HAP-1 (cell line): ENCODE measurements around the gene CD247.
A peak's percentile ranks its signal among the peaks of the same experiment; 100 is the strongest.

ENCODE experiments used
- DNase-seq, 2 experiments: peaks; one replicate each; pipeline ENCODE4 v3.0.0-alpha.2; 2016 to 2020; ENCODE audit warnings: low spot score in 2 of 2
- H3K27me3 ChIP-seq: fragments of 250-450 bp; sonication (Bioruptor Pico); 2 replicates; pipeline ENCODE4 v1.5.1; 2020; ENCODE audit warnings: low read depth, mild to moderate bottlenecking, moderate library complexity
- H3K36me3 ChIP-seq: fragments of 250-450 bp; sonication (Bioruptor Pico); replicated peaks from 2 replicates; pipeline ENCODE4 v1.5.1; 2020; ENCODE audit warnings: mild to moderate bottlenecking
- H3K4me1 ChIP-seq: fragments of 250-450 bp; sonication (Bioruptor Pico); 2 replicates; pipeline ENCODE4 v1.5.1; 2020; ENCODE audit warnings: mild to moderate bottlenecking
- H3K4me3 ChIP-seq: fragments of 250-450 bp; sonication (Bioruptor Pico); 2 replicates; pipeline ENCODE4 v1.5.1; 2020; ENCODE audit warnings: mild to moderate bottlenecking, moderate library complexity
- H3K9me3 ChIP-seq: fragments of 250-450 bp; sonication (Bioruptor Pico); 2 replicates; pipeline ENCODE4 v1.5.1; 2020; ENCODE audit warnings: mild to moderate bottlenecking, moderate library complexity
- in situ Hi-C: fragments of 300-500 bp; cut with MboI; formaldehyde crosslinking; loops from 3 replicates; pipeline ENCODE4 v1.14.3; 2020; ENCODE audit warnings: low sequenced_read_pairs, inconsistent platforms, mixed read lengths

CD247 gene

DNA sequence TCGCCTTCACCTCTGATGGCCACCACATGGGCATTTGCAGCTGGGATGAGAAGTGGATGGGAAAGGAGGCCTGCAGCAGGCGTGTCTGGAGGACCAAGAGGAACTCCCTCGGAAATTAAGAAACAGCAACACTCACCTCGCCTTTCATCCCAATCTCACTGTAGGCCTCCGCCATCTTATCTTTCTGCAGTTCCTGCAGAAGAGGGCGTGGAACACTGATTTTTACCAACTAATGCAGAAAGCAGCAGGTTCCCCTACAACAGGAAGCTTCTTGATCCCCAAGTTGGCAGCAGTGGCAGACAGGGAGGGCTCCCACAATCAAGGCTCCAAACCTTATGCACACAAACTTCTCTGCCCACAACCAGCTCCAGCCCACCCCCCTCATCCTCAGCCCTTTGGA lies 84.4 kb downstream of the CD247 start:
- DNase-seq: no peak
- H3K36me3 ChIP-seq: no peaks in the 10 kb centered on the region
- in situ Hi-C loops: no loop called here
- no peaks in the 10 kb centered on the region for H3K9me3 ChIP-seq
- H3K4me3 ChIP-seq: no peak overlapping the region
- H3K4me1 ChIP-seq: peaks cover 30% of the 10 kb centered on the region
- no peaks in the 10 kb centered on the region for H3K27me3 ChIP-seq

DNA sequence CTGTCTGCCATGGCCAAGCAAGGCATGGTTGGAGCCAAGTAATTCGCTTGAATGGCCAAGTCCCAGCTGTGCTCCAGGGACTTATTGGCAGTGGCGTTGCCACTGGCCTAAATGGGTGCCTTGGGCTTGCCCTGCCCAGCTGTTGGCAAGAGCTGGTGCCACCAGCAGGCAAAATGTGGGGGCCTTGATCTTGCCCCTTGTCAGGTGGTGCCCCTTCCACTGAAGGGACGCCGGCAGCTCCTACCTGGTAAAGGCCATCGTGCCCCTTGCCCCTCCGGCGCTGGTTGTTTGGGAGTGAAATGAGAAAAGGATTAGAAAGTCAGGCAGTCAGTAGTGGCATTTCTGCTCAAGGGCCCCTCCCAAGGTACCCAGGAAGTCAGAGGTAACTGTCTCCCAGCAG lies 85.5 kb downstream of the CD247 start:
- peaks cover 30% of the 10 kb centered on the region for H3K4me1 ChIP-seq
- in situ Hi-C loops: no loop called here

GRCh38 chr1:167431909-167432650 lies 86.2 kb downstream of the CD247 start:
- no peaks in the 10 kb centered on the region for H3K36me3 ChIP-seq
- in situ Hi-C loops: no loop called here
- no peaks in the 10 kb centered on the region for H3K27me3 ChIP-seq
- no peak for DNase-seq
- H3K9me3 ChIP-seq: no peaks in the 10 kb centered on the region
- H3K4me1 ChIP-seq: peaks cover 30% of the 10 kb centered on the region
- H3K4me3 ChIP-seq: no peak overlapping the region

More for the DNA sequence above, 85.5 kb downstream of the CD247 start:
- Histone ChIP-seq H3K36me3 (no peaks in the 10 kb centered on the region), H3K9me3 (no peaks in the 10 kb centered on the region), H3K4me3 (no peak overlapping the region), H3K27me3 (no peaks in the 10 kb centered on the region)
- no peak for DNase-seq

GRCh38 chr1:167431261-167431908 lies 86.9 kb downstream of the CD247 start:
- H3K9me3 ChIP-seq: no peaks in the 10 kb centered on the region
- DNase-seq: peak in 1 of 2 experiments; percentile 50
- H3K36me3 ChIP-seq: no peaks in the 10 kb centered on the region
- H3K27me3 ChIP-seq: no peaks in the 10 kb centered on the region
- peaks cover 30% of the 10 kb centered on the region for H3K4me1 ChIP-seq
- H3K4me3 ChIP-seq: no peak overlapping the region
- in situ Hi-C loops: no loop called here

DNA sequence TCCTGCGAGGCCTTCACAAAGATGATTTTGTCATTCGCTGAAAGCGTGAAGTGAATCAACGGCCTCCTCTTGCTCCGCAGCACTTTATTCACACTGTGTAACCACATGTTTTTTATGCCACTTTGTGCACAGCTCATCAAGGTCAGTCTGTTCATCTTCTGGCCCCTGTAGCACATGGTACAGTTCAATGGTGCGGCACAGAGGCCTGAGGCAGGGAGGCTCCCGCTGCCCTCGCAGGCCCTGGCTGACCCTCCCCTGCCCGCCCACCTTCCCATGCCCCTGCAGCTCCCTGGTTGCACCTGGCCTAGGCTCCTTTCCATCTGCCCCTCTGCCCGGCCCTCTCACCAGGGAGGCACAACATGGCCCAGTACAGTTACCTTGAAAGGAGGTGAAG lies 87.5 kb downstream of the CD247 start:
- Histone ChIP-seq H3K36me3 (no peaks in the 10 kb centered on the region), H3K27me3 (no peaks in the 10 kb centered on the region), H3K9me3 (no peaks in the 10 kb centered on the region), H3K4me3 (no peak overlapping the region), H3K4me1 (peaks cover 34% of the 10 kb centered on the region)
- in situ Hi-C loops: no loop called here
- DNase-seq: no peak

DNA sequence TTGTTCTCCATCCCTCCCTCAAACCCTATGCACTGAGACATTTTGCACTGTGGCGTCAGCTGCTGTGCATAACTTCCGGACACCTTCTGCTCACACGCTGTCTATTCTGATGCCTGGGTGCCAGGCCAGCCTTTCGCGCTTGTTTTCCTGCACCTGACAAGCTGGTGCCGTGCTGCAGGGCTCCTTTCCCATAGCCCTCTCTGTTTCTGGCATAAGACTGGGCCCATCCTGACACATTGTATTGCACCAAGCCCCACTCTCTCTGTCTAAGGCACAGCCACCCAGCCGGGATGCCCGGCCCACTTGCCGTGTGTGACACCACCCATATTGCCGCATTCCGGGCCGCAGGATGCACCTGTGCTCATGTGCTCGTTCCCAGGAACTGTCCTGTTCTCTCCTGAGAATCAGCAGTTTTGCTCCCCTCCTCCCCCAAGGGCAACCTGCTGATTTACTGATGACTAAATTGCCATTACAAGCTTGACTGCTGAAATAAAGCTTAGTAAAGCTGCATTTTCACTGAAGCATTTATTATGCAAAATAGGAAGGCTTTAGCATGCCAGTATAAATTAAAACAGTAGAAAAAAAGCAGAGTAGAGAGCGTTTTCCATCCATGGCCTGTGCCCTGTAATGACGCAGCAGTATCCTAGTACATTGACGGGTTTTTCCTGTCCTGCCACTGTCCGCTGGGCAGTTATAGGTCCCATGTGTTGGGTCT lies 88.0 kb downstream of the CD247 start:
- Histone ChIP-seq H3K36me3 (no peaks in the 10 kb centered on the region), H3K4me3 (no peak overlapping the region), H3K9me3 (no peaks in the 10 kb centered on the region), H3K4me1 (peaks cover 40% of the 10 kb centered on the region), H3K27me3 (no peaks in the 10 kb centered on the region)
- in situ Hi-C loops: no loop called here
- DNase-seq: peak; percentile 71 to 75

DNA sequence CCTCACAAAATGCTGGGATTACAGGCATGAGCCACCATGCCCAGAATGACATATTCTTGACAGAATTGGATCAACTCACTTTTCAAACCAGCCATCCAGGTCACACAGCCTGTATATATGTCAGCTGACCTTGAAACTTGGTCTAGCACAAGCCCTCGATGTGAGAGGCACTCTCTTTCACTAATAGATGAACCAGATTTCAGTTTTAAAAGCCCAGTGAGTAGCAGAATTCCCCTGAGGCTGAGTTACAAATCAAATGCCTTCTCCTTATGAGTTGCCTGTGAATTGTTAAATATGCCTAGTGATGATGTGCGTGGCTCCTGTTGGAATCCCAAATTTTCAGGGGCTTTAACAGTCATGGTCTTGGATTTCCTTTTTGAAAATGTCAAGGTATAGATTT lies 88.7 kb downstream of the CD247 start:
- Histone ChIP-seq H3K9me3 (no peaks in the 10 kb centered on the region), H3K36me3 (no peaks in the 10 kb centered on the region), H3K4me1 (peaks cover 47% of the 10 kb centered on the region), H3K4me3 (no peak overlapping the region), H3K27me3 (no peaks in the 10 kb centered on the region)
- in situ Hi-C loops: no loop called here
- DNase-seq: no peak

DNA sequence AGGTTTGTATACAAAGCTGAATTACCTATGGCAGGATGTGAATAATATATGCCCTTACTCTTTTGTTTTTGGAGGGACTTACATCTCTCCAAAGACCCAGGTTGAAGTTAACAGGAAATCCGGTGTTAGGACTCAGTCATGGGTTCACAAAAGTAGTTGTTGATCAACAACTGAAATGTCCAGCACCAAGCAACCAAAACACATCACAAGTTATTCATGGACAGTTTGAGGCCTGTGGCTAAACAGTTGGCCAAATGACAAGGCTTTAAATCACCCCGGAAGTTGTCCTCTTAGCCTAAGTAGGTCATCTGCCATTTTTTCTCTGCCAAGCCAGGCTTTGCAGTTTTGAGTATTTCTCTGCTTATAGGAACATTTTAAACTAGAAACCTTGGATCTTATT lies 89.9 kb downstream of the CD247 start:
- in situ Hi-C loops: no loop called here
- no peak for DNase-seq
- no peaks in the 10 kb centered on the region for H3K9me3 ChIP-seq

GRCh38 chr1:167427848-167428247 lies 90.5 kb downstream of the CD247 start:
- peaks cover 49% of the 10 kb centered on the region for H3K4me1 ChIP-seq
- H3K9me3 ChIP-seq: no peaks in the 10 kb centered on the region
- H3K27me3 ChIP-seq: no peaks in the 10 kb centered on the region
- no peak overlapping the region for H3K4me3 ChIP-seq
- DNase-seq: no peak
- in situ Hi-C loops: no loop called here
- H3K36me3 ChIP-seq: no peaks in the 10 kb centered on the region

More for the DNA sequence above, 89.9 kb downstream of the CD247 start:
- H3K4me3 ChIP-seq: no peak overlapping the region
- H3K36me3 ChIP-seq: no peaks in the 10 kb centered on the region
- no peaks in the 10 kb centered on the region for H3K27me3 ChIP-seq
- H3K4me1 ChIP-seq: peaks cover 49% of the 10 kb centered on the region

DNA sequence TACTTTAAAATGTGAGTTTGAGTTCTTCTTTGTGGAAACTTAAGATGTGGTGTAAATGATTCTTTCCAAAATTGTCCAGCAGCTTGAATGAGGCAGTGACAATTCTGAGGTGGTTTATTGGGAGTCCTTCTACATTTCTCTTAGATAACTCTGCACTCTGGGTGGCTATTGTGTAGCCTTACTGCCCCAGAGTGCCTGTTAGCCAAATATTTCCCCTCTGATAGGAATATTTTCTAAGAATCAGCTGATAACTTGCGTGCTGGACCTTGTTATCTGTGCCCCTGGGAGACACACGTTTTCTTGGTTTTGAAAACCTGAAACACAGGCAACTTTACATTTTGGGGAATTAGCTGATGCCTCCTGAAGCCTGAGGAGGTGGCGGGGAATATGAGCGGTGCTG lies 91.6 kb downstream of the CD247 start:
- no peaks in the 10 kb centered on the region for H3K36me3 ChIP-seq
- no peak for DNase-seq
- H3K4me3 ChIP-seq: no peak overlapping the region
- H3K4me1 ChIP-seq: peaks cover 43% of the 10 kb centered on the region
- no peaks in the 10 kb centered on the region for H3K9me3 ChIP-seq
- no peaks in the 10 kb centered on the region for H3K27me3 ChIP-seq
- in situ Hi-C loops: no loop called here

DNA sequence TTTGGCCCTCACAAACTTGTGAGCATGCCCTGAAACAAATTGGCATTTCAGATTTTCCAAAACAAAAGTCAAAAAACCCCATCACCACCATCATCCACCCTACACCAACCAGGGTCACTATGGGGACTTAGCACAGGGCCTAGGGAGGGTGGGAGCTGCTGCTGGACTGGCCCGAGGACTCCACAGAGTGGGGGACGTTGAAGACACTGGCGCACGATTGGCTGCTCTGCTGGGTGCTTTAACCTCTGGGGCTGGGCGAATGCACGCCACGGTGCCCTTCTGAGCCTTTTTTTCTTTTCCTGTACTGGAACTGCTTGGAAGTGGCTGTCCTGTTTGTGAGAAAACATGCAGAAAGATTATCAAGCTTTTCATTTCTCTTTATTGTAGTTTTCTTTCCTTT lies 92.8 kb downstream of the CD247 start:
- Histone ChIP-seq H3K27me3 (no peaks in the 10 kb centered on the region), H3K4me1 (peaks cover 31% of the 10 kb centered on the region), H3K36me3 (no peaks in the 10 kb centered on the region), H3K9me3 (no peaks in the 10 kb centered on the region), H3K4me3 (no peak overlapping the region)
- in situ Hi-C loops: no loop called here
- no peak for DNase-seq

GRCh38 chr1:167423684-167424619 lies 94.4 kb downstream of the CD247 start:
- peaks cover 19% of the 10 kb centered on the region for H3K4me1 ChIP-seq
- no peaks in the 10 kb centered on the region for H3K27me3 ChIP-seq
- no peak for DNase-seq
- H3K9me3 ChIP-seq: no peaks in the 10 kb centered on the region
- no peaks in the 10 kb centered on the region for H3K36me3 ChIP-seq
- H3K4me3 ChIP-seq: no peak overlapping the region
- in situ Hi-C loops: no loop called here

DNA sequence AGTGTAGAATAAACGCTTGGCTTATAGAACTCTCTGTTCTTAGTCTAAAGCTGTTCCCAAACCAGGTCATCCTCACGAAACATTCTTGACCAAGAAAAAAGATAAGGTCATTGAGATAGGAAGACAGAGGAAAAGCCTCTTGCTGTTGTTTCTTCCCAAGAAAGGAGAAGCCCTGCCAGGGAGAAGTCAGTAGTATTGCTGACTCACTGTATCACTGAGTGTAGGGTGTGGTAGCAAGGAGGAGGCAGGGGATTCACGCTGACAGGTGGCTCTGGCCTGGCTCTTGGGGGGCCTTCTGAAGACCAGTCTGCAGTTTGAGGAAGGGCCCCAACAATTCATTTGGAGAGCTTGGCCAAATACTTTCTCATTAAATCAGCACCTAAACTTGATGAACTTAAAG lies 97.8 kb downstream of the CD247 start:
- no peaks in the 10 kb centered on the region for H3K27me3 ChIP-seq
- in situ Hi-C loops: no loop called here
- DNase-seq: no peak

More for the DNA sequence above, 97.8 kb downstream of the CD247 start:
- Histone ChIP-seq H3K4me1 (peaks cover 11% of the 10 kb centered on the region), H3K36me3 (no peaks in the 10 kb centered on the region), H3K9me3 (no peaks in the 10 kb centered on the region), H3K4me3 (no peak overlapping the region)
